ENCODE results near the gene ARFIP1.
A peak's percentile ranks its signal among the peaks of the same experiment; 100 is the strongest.
"Not testable (repeated sequence)": the region's sequence is repeated elsewhere in the genome, so short reads cannot be mapped to it uniquely, and the experiment has no call there.

The ARFIP1 gene

DNA sequence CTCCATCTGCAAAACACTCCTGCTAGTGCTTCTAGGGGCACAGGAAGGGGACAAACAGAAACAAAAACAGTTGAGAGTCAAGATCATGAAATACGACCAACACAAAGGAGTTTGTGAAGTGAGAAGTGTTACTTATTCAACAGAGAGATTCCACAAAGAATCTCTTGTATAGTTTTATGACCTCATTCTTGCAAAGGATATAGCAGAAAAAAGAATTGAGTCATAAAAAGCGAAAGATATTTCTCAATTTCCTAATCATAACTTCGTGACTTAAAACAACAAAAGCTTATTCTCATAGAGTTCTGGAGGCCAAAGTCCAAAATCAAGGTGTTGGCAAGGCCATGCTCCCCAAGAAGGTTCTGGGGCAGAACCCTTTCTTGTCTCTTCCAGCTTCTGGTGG is 40.9 kb upstream of the ARFIP1 start:
- in situ Hi-C loops (cut with MboI; ENCODE audit: low pct_unique_long_range_greater_than_20kb, low sequenced_read_pairs, unreplicated experiment): loop anchor here (10.0 kb wide), 1 partner anchor 94 kb away; no protein-coding TSS in a partner anchor
- DNase-seq (ENCODE audit: low spot score): no peak
- TF ChIP-seq, protein P1, sequence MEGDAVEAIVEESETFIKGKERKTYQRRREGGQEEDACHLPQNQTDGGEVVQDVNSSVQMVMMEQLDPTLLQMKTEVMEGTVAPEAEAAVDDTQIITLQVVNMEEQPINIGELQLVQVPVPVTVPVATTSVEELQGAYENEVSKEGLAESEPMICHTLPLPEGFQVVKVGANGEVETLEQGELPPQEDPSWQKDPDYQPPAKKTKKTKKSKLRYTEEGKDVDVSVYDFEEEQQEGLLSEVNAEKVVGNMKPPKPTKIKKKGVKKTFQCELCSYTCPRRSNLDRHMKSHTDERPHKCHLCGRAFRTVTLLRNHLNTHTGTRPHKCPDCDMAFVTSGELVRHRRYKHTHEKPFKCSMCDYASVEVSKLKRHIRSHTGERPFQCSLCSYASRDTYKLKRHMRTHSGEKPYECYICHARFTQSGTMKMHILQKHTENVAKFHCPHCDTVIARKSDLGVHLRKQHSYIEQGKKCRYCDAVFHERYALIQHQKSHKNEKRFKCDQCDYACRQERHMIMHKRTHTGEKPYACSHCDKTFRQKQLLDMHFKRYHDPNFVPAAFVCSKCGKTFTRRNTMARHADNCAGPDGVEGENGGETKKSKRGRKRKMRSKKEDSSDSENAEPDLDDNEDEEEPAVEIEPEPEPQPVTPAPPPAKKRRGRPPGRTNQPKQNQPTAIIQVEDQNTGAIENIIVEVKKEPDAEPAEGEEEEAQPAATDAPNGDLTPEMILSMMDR (IDR thresholded peaks at IDR 0.05; ENCODE audit: extremely low read depth, insufficient read depth, missing control alignments): no peak

DNA sequence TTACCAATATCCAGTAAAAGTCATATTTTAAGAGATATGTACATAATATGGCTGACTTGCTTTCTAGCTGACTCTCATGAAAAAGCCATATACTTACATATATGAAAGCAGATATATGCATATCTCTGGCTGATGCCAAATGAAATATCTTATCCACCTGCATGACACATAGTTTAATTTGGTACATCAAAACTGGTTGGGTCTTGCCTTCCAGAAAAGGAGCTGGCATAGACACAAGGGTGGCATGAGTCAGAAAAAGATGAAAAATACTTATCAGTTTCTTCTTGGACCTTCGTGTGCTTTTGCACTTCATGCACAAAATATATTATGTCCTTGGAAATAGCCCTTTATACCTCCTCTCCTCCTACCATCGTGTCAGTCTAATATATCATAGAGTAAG is 32.3 kb upstream of the ARFIP1 start:
- DNase-seq (ENCODE audit: low spot score): no peak
- TF ChIP-seq, protein P1 (IDR thresholded peaks at IDR 0.05; ENCODE audit: extremely low read depth, insufficient read depth, missing control alignments): no peak
- in situ Hi-C loops (cut with MboI; ENCODE audit: low pct_unique_long_range_greater_than_20kb, low sequenced_read_pairs, unreplicated experiment): no loop called here

DNA sequence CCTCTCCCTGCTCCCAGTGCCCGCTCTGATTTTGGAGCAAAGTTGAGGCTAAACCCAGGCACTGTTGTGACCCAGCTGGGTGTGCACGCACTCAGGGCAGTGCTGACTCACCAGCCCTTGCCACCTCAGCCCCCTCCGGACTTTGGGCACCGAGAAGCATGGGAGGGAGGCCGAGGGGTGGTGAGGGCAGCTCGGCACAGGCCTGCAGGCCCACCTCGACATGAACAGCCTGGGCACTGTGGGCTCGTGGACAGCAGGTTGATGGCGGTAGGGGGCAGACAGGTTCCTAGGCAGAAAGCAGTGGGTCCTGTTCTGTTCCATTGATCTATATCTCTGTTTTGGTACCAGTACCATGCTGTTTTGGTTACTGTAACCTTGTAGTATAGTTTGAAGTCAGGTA is 31.1 kb upstream of the ARFIP1 start:
- no peak for DNase-seq (ENCODE audit: low spot score)
- TF ChIP-seq, protein P1 (IDR thresholded peaks at IDR 0.05; ENCODE audit: extremely low read depth, insufficient read depth, missing control alignments): no peak
- in situ Hi-C loops (cut with MboI; ENCODE audit: low pct_unique_long_range_greater_than_20kb, low sequenced_read_pairs, unreplicated experiment): no loop called here

DNA sequence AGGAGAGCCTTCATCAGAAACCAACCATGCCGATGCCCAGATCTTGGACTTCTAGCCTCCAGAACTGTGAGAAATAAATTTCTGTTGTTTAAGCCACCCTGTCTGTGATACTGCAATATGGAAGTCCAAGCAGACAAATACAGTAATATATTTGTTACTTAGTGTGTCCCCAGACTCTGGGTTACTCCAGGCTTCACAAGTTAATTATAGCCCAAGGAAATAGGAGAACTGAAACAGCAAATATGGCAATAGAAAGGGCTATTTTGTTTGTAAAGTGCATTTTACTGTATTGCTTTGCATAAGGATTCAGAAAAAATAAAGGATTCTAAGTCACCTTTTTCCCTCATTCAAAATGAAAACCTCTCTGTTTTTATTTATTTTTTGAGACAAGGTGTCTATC is 16.0 kb upstream of the ARFIP1 start:
- TF ChIP-seq, protein P1 (IDR thresholded peaks at IDR 0.05; ENCODE audit: extremely low read depth, insufficient read depth, missing control alignments): no peak
- in situ Hi-C loops (cut with MboI; ENCODE audit: low pct_unique_long_range_greater_than_20kb, low sequenced_read_pairs, unreplicated experiment): no loop called here
- no peak for DNase-seq (ENCODE audit: low spot score)

DNA sequence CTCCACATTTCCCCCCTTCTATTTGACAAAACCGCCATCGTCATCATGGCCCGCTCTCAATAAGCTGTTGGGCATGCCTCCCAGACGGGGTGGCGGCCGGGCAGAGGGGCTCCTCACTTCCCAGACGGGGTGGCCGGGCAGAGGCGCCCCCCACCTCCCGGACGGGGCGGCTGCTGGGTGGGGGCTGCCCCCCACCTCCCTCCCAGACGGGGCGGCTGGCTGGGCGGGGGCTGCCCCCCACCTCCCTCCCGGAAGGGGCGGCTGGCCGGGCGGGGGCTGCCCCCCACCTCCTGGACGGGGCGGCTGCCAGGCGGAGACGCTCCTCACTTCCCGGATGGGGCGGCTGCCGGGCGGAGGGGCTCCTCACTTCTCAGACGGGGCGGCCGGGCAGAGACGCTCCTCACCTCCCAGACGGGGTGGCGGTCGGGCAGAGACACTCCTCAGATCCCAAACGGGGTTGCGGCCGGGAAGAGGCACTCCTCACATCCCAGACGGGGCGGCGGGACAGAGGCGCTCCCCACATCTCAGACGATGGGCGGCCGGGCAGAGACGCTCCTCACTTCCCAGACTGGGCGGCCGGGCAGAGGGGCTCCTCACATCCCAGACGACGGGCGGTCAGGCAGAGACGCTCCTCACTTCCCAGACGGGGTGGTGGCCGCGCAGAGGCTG is 14.6 kb upstream of the ARFIP1 start:
- in situ Hi-C loops (cut with MboI; ENCODE audit: low pct_unique_long_range_greater_than_20kb, low sequenced_read_pairs, unreplicated experiment); DNase-seq (ENCODE audit: low spot score): not testable (repeated sequence)

DNA sequence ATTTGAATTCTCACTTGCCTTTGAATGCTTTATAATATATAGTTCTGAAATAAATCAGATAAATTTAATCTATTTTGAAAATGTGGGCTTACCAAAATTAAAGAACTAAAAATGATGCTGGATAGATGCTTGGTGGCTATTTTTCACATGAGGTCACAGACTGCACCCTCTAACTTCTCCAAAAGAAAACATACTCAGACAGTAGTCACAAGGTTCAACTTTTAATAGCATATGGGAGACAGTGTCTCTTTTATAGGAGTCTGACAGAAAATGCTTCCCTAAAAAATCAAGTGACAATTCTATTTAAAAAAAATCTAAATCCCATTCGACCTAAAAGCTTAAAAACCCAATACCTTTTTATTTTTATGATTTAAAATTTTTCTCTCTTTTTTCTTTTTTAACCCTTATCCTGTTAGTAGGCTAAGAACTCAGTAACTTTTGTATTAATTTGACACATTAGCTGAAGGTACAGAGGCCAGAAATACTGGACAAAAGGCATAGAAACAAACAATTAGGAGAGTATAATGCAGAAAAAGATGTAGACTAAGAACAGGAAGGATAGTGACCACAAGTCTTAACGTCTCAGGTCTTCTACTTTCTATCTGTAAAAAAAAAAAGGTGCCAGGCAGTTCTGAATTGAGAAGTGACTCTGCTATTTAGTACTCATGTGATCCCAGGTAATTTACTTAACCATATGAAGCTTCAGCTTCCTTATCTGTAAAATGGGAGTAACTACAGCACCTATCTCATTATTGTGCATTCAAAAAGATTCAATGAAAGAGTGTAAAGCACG is 7.8 kb upstream of the ARFIP1 start:
- peak; percentile 39 for DNase-seq (ENCODE audit: low spot score)
- TF ChIP-seq, protein P1 (IDR thresholded peaks at IDR 0.05; ENCODE audit: extremely low read depth, insufficient read depth, missing control alignments): no peak
- in situ Hi-C loops (cut with MboI; ENCODE audit: low pct_unique_long_range_greater_than_20kb, low sequenced_read_pairs, unreplicated experiment): no loop called here

DNA sequence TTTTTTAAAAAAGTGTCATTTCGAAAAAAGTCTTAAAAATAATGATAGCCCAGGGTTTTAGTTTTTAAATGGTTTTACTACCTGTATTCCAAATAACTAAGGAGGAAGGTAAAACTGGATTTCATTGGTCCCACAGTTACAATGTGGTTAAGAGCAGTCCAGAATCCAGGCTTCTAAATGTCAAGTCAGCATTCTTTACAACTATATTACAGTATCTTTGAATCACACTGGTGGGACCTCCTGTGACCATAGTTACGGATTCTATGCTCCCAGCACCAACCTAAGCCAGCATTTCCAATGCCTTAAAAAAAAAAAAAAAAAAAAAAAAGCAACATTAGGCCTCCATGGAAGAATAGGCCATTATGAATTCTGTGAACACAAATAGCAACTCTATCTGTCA is 6.4 kb upstream of the ARFIP1 start:
- no peak for DNase-seq (ENCODE audit: low spot score)
- TF ChIP-seq, protein P1 (IDR thresholded peaks at IDR 0.05; ENCODE audit: extremely low read depth, insufficient read depth, missing control alignments): no peak
- in situ Hi-C loops (cut with MboI; ENCODE audit: low pct_unique_long_range_greater_than_20kb, low sequenced_read_pairs, unreplicated experiment): no loop called here

All from GM13977 (cell line).